Measurements from ENCODE around the gene LY6G6F. TPM values are rescaled to one million over a fixed set of nuclear protein-coding genes. Genes with fewer than 3 reads are reported as not detected.

LY6G6F gene
- polyA plus RNA-seq, 3 donors, result 0.51 TPM; not detected in 2

DNA sequence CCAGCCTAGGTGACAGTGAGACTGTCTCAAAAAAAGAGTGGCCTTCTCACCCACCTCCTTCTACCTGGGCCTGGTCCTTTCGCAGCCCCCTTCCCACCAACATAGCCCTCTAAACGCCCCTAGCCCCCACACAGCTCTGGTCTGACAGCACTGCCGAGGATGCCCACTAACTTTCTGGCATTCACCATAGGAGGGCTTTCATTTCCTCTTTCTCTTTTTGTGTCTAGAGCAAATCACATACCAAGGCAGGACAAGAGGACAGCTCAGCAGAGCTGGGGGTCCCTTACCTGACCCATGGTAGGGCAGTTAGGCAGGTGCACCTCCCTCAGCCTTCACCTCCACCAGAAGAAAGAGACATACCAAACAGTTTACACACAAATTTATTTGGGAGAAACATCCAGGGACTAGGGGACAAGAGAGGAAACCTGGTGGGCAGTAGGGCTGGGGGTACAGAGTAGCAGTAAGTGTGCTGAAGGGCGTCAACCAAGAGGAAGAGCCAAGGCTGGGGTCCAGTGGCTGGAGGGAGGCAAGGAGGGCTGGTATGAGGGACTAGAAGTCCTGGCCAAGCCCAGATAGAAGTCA is 30.3 kb upstream of the LY6G6F start:
- Histone ChIP-seq H3K4me1 (ENCODE audit: control insufficient read depth in 1 of 2, insufficient read depth in 2 of 2, low read length in 2 of 2) (peaks cover 12 to 14% of the 10 kb centered on the region in 2 donors), H3K9ac (ENCODE audit: insufficient read depth, low read length, poor library complexity, severe bottlenecking) (no peak overlapping the region), H3K79me2 (ENCODE audit: insufficient read depth, low read length) (no peaks in the 10 kb centered on the region), H3K4me3 (replicated peaks in 1 of 3; ENCODE audit: low read depth in 2 of 3, low read length in 3 of 3) (no peak overlapping the region), H4K20me1 (ENCODE audit: insufficient read depth, low read length) (no peaks in the 10 kb centered on the region), H3K27ac (ENCODE audit: low read depth in 1 of 2, low read length in 2 of 2) (no peak overlapping the region), H3K27me3 (ENCODE audit: control insufficient read depth in 2 of 2, insufficient read depth in 2 of 2, low read length in 2 of 2) (no peaks in the 10 kb centered on the region), H3K36me3 (replicated peaks in 1 of 2; ENCODE audit: control insufficient read depth in 1 of 2, insufficient read depth in 2 of 2, low read length in 2 of 2) (peaks cover 19 to 27% of the 10 kb centered on the region in 2 donors), H3K9me3 (replicated peaks in 1 of 2; ENCODE audit: control insufficient read depth in 1 of 2, insufficient read depth in 1 of 2, low read length in 2 of 2) (no peaks in the 10 kb centered on the region), H2AFZ (ENCODE audit: insufficient read depth, low read depth, low read length, poor library complexity, severe bottlenecking) (no peak overlapping the region), H3K4me2 (replicated peaks; ENCODE audit: extremely low read depth, low read length, poor library complexity, severe bottlenecking) (no peak overlapping the region)
- H3K4me3 Mint-ChIP-seq, result no peak overlapping the region
- peaks cover under 1 to 5% (median 2%) of the 10 kb centered on the region in 3 donors for H3K27me3 Mint-ChIP-seq (ENCODE audit: low read depth in 3 of 3)
- peaks cover 0 to 6% (median 0%) of the 10 kb centered on the region in 7 donors for H3K9me3 Mint-ChIP-seq
- no peak for DNase-seq
- peak overlapping the region in 3 of 7 donors; percentile 1 to 41 (median 12) for H3K27ac Mint-ChIP-seq
- peaks cover 28 to 32% of the 10 kb centered on the region in 2 donors for H3K36me3 Mint-ChIP-seq
- intact Hi-C loops (cut with micrococcal nuclease), result loop anchor here (5.0 to 10.0 kb wide), 2 partner anchors 91 to 278 kb away; partner anchors contain the start of genes NELFE (in 1 of the 2) and SKIC2 (in 1 of the 2)
- WGBS (ENCODE audit: insufficient coverage), result 42% methylated on average over 4 of the region's 4 CpGs
- peaks cover 21% of the 10 kb centered on the region for H3K4me1 Mint-ChIP-seq
- TF ChIP-seq, protein P1, sequence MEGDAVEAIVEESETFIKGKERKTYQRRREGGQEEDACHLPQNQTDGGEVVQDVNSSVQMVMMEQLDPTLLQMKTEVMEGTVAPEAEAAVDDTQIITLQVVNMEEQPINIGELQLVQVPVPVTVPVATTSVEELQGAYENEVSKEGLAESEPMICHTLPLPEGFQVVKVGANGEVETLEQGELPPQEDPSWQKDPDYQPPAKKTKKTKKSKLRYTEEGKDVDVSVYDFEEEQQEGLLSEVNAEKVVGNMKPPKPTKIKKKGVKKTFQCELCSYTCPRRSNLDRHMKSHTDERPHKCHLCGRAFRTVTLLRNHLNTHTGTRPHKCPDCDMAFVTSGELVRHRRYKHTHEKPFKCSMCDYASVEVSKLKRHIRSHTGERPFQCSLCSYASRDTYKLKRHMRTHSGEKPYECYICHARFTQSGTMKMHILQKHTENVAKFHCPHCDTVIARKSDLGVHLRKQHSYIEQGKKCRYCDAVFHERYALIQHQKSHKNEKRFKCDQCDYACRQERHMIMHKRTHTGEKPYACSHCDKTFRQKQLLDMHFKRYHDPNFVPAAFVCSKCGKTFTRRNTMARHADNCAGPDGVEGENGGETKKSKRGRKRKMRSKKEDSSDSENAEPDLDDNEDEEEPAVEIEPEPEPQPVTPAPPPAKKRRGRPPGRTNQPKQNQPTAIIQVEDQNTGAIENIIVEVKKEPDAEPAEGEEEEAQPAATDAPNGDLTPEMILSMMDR (IDR thresholded peaks at IDR 0.05), result no peak

DNA sequence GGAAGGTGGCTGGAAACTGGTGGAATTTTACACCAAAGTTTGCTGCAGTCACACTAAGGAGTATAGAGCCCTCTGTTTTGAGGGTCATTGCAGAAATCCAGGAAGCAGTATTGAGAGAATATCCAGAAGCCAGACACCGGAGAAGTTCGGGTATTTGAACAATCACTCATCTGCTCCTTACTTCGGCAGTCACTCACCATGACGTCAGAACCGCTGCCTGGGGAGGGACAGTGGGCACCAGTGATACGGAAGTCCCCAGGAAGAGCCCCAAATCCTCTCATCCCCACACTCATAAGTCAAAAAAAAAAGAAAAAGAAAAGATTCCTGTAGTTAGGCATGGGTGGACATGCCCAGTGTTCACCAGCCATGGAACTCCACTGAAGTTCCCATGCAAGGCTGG is 29.8 kb upstream of the LY6G6F start:
- H3K9ac ChIP-seq (ENCODE audit: insufficient read depth, low read length, poor library complexity, severe bottlenecking), result no peak overlapping the region
- peaks cover 16 to 18% of the 10 kb centered on the region in 2 donors for H3K4me1 ChIP-seq (ENCODE audit: control insufficient read depth in 1 of 2, insufficient read depth in 2 of 2, low read length in 2 of 2)
- H3K36me3 ChIP-seq (replicated peaks in 1 of 2; ENCODE audit: control insufficient read depth in 1 of 2, insufficient read depth in 2 of 2, low read length in 2 of 2), result peaks cover 14 to 22% of the 10 kb centered on the region in 2 donors
- H3K79me2 ChIP-seq (ENCODE audit: insufficient read depth, low read length), result no peaks in the 10 kb centered on the region
- Mint-ChIP-seq H3K36me3 (peaks cover 23 to 27% of the 10 kb centered on the region in 2 donors), H3K27ac (no peak overlapping the region), H3K9me3 (peaks cover 0 to 4% (median 0%) of the 10 kb centered on the region in 7 donors), H3K4me1 (peaks cover 26% of the 10 kb centered on the region), H3K4me3 (no peak overlapping the region), H3K27me3 (ENCODE audit: low read depth in 3 of 3) (peaks cover 3 to 6% (median 5%) of the 10 kb centered on the region in 3 donors)
- WGBS (ENCODE audit: insufficient coverage), result 85% methylated on average over 4 of the region's 6 CpGs
- H3K9me3 ChIP-seq (replicated peaks in 1 of 2; ENCODE audit: control insufficient read depth in 1 of 2, insufficient read depth in 1 of 2, low read length in 2 of 2), result no peaks in the 10 kb centered on the region
- TF ChIP-seq, protein P1 (IDR thresholded peaks at IDR 0.05), result no peak
- H2AFZ ChIP-seq (ENCODE audit: insufficient read depth, low read depth, low read length, poor library complexity, severe bottlenecking), result no peak overlapping the region
- no peak overlapping the region for H3K27ac ChIP-seq (ENCODE audit: low read depth in 1 of 2, low read length in 2 of 2)
- no peaks in the 10 kb centered on the region for H3K27me3 ChIP-seq (ENCODE audit: control insufficient read depth in 2 of 2, insufficient read depth in 2 of 2, low read length in 2 of 2)
- H3K4me2 ChIP-seq (replicated peaks; ENCODE audit: extremely low read depth, low read length, poor library complexity, severe bottlenecking), result no peak overlapping the region
- H4K20me1 ChIP-seq (ENCODE audit: insufficient read depth, low read length), result no peaks in the 10 kb centered on the region
- intact Hi-C loops (cut with micrococcal nuclease), result loop anchor here (5.0 to 10.0 kb wide), 2 partner anchors 90 to 278 kb away; partner anchors contain the start of genes NELFE (in 1 of the 2) and SKIC2 (in 1 of the 2)
- no peak overlapping the region for H3K4me3 ChIP-seq (replicated peaks in 1 of 3; ENCODE audit: low read depth in 2 of 3, low read length in 3 of 3)
- DNase-seq, result no peak
